Keratinocyte (primary cell): ENCODE measurements around the gene SPATA6L. TPM values are rescaled to one million over a fixed set of nuclear protein-coding genes. Genes with fewer than 3 reads are reported as not detected.
A peak's percentile ranks its signal among the peaks of the same experiment; 100 is the strongest.

Source experiments
- DNase-seq: peaks from one replicate; pipeline ENCODE4 v3.0.0-alpha.2; 2011; ENCODE audit warnings: low read depth, missing footprints, low spot score
- FAIRE-seq: peaks from 2 replicates; lab custom pipeline; 2011; peaks lifted over from hg19 to GRCh38; lab: Jason Lieb, UNC
- H2AFZ ChIP-seq: 2 replicates; pipeline ENCODE4 v1.6.0; 2012; ENCODE audit warnings: low read length, control low read depth, inconsistent platforms; ENCODE audit not compliant: control insufficient read depth
- H3K27ac ChIP-seq: 2 replicates; pipeline ENCODE4 v1.5.1; 2011; ENCODE audit warnings: low read length; ENCODE audit not compliant: control insufficient read depth, insufficient read depth
- H3K27me3 ChIP-seq: 3 replicates; pipeline ENCODE4 v1.6.0; 2011; ENCODE audit warnings: low read length; ENCODE audit not compliant: control insufficient read depth, insufficient read depth; ENCODE audit errors: extremely low read depth
- H3K36me3 ChIP-seq, 2 experiments: 2 replicates in 1 of 2; 3 replicates in 1 of 2; pipeline ENCODE4 v1.5.1; 2011; ENCODE audit warnings: low read length in 2 of 2, mild to moderate bottlenecking in 1 of 2; ENCODE audit not compliant: control insufficient read depth in 2 of 2, insufficient read depth in 2 of 2; ENCODE audit errors: extremely low read depth in 1 of 2
- H3K4me1 ChIP-seq: 3 replicates; pipeline ENCODE4 v1.5.1; 2011; ENCODE audit warnings: low read length; ENCODE audit not compliant: control insufficient read depth, insufficient read depth; ENCODE audit errors: extremely low read depth
- H3K4me2 ChIP-seq: 3 replicates; pipeline ENCODE4 v1.6.0; 2011; ENCODE audit warnings: low read depth, low read length; ENCODE audit not compliant: control insufficient read depth, insufficient read depth; ENCODE audit errors: extremely low read depth
- H3K4me3 ChIP-seq, 3 experiments: fragments of 200-600 bp in 1 of 3; sonication (generic) in 1 of 3; 2 replicates in 2 of 3; 3 replicates in 1 of 3; pipeline ENCODE4 v1.5.1; 2011 to 2016; ENCODE audit warnings: low read length in 3 of 3, mild to moderate bottlenecking in 3 of 3, control low read depth in 2 of 3, inconsistent platforms in 1 of 3, low read depth in 1 of 3, mixed read lengths in 1 of 3, mixed run types in 1 of 3, moderate library complexity in 1 of 3; ENCODE audit not compliant: control insufficient read depth in 2 of 3, insufficient read depth in 2 of 3; ENCODE audit errors: extremely low read depth in 1 of 3
- H3K79me2 ChIP-seq: 2 replicates; pipeline ENCODE4 v1.6.0; 2012; ENCODE audit warnings: low read length; ENCODE audit not compliant: control insufficient read depth, insufficient read depth
- H3K9ac ChIP-seq: 3 replicates; pipeline ENCODE4 v1.6.0; 2011; ENCODE audit warnings: low read length; ENCODE audit not compliant: control insufficient read depth, insufficient read depth; ENCODE audit errors: extremely low read depth
- H3K9me1 ChIP-seq: 3 replicates; pipeline ENCODE4 v1.6.0; 2011; ENCODE audit warnings: low read length; ENCODE audit not compliant: control insufficient read depth, insufficient read depth; ENCODE audit errors: extremely low read depth
- H3K9me3 ChIP-seq: 2 replicates; pipeline ENCODE4 v1.5.1; 2012; ENCODE audit warnings: low read depth, low read length; ENCODE audit not compliant: control insufficient read depth
- H4K20me1 ChIP-seq: 3 replicates; pipeline ENCODE4 v1.6.0; 2011; ENCODE audit warnings: low read length; ENCODE audit not compliant: control insufficient read depth, insufficient read depth; ENCODE audit errors: extremely low read depth
- EZH2 ChIP-seq: IDR thresholded peaks from one replicate; pipeline ENCODE4 v1.6.1; 2012; ENCODE audit warnings: inconsistent platforms, mild to moderate bottlenecking, low read length, moderate library complexity
- dilution Hi-C: fragments of 300-500 bp; cut with MboI; formaldehyde crosslinking; loops from one replicate; pipeline ENCODE4 v1.7.0; 2020; ENCODE audit warnings: low sequenced_read_pairs; ENCODE audit not compliant: extremely low pct_ligation_motif_present
- polyA plus RNA-seq, 5 experiments: library from polyadenylated mRNA; depleted of rRNA in 3 of 5; stranded (reverse) in 3 of 5; stranded (forward) in 1 of 5; unstranded in 1 of 5; fragments of >200 nt; gene quantifications; 1 replicate in 1 of 5; 2 replicates in 3 of 5; 3 replicates in 1 of 5; pipeline versions ENCODE4 v1.2.1 to v1.2.3, GENCODE V29; 2011 to 2012; ENCODE audit warnings: missing spikeins in 2 of 5, low read depth in 1 of 5, low replicate concordance in 1 of 5
- TF ChIP-seq, protein P1 (sequence below), 3 experiments: IDR thresholded peaks in 1 of 3; conservative IDR thresholded peaks in 1 of 3; optimal IDR thresholded peaks in 1 of 3; 2 replicates in 2 of 3; 3 replicates in 1 of 3; pipeline versions ENCODE3 to v1.5.1; 2011; ENCODE audit warnings: low read length in 3 of 3, mild to moderate bottlenecking in 3 of 3, moderate library complexity in 2 of 3, control low read depth in 1 of 3, inconsistent platforms in 1 of 3; ENCODE audit not compliant: insufficient read depth in 2 of 3; ENCODE audit errors: extremely low read depth in 1 of 3

SPATA6L gene
- polyA plus RNA-seq, 1 donor (not counting 4 experiments of a cell fraction or from before 2014, with no cell fraction given) = 0.92 TPM

DNA sequence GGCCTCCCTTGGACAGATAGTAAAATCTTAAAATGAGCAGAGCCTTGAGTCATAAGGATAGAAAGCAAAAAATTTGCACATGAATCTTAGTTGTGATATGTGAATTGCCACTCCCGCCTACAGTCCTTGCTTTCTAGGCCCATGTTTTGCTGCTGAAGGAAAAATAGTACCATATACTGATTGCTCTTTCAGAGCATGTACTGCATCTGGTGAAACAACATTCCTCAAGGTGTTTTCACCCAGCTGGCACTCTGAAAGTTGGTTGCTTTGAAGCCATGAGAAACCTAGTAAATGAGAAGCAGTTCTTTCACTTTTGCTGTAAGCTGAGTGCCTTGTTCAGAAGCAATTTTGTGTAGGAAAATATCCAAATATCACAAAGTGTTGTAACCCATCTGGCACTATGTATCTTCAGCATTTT is 23.4 kb upstream of the SPATA6L start:
- H3K4me1 ChIP-seq = peaks cover 3% of the 10 kb centered on the region
- no peak overlapping the region for H3K9ac ChIP-seq
- no peaks in the 10 kb centered on the region for H4K20me1 ChIP-seq
- no peaks in the 10 kb centered on the region for H3K27me3 ChIP-seq
- H3K27ac ChIP-seq = no peak overlapping the region
- DNase-seq (no peak), FAIRE-seq (peak; percentile 59)
- H3K9me3 ChIP-seq = no peaks in the 10 kb centered on the region
- H3K9me1 ChIP-seq = no peaks in the 10 kb centered on the region
- H3K36me3 ChIP-seq = peaks cover 6 to 11% of the 10 kb centered on the region in 2 experiments
- H3K4me3 ChIP-seq = no peak overlapping the region
- peaks cover 18% of the 10 kb centered on the region for H3K79me2 ChIP-seq
- no peak overlapping the region for H3K4me2 ChIP-seq
- no peak overlapping the region for H2AFZ ChIP-seq
- TF ChIP-seq, protein P1, sequence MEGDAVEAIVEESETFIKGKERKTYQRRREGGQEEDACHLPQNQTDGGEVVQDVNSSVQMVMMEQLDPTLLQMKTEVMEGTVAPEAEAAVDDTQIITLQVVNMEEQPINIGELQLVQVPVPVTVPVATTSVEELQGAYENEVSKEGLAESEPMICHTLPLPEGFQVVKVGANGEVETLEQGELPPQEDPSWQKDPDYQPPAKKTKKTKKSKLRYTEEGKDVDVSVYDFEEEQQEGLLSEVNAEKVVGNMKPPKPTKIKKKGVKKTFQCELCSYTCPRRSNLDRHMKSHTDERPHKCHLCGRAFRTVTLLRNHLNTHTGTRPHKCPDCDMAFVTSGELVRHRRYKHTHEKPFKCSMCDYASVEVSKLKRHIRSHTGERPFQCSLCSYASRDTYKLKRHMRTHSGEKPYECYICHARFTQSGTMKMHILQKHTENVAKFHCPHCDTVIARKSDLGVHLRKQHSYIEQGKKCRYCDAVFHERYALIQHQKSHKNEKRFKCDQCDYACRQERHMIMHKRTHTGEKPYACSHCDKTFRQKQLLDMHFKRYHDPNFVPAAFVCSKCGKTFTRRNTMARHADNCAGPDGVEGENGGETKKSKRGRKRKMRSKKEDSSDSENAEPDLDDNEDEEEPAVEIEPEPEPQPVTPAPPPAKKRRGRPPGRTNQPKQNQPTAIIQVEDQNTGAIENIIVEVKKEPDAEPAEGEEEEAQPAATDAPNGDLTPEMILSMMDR (optimal IDR thresholded peaks at IDR 0.05 in 1 of 3, IDR thresholded peaks at IDR 0.05 in 1 of 3, conservative IDR thresholded peaks at IDR 0.05 in 1 of 3; ENCODE audit: extremely low read depth in 1 of 3, insufficient read depth in 2 of 3, low read length in 3 of 3) = no peak
- no peak for TF ChIP-seq EZH2
- dilution Hi-C loops = no loop called here

DNA sequence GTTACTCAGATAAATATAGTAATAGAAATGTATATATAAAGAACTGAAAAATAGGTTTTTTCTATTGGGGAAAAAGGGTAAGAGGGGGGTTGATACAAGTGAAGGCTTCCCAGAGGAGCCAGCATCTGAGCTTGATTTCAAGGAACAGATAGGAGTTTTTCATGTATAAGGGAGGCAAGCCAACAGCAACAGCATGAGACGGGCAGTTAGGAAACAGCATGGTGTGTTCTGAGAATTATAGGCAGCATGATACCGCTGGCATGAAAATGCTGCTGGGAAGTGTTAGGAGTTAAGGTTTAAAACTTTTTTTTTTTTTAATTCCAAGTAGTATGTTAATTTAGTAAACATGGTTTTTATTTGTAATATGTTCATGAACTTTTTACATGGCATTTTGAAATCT is 22.7 kb upstream of the SPATA6L start:
- H3K9me1 ChIP-seq = no peaks in the 10 kb centered on the region
- no peak overlapping the region for H3K4me2 ChIP-seq
- H3K27ac ChIP-seq = no peak overlapping the region
- H3K27me3 ChIP-seq = no peaks in the 10 kb centered on the region
- H3K4me3 ChIP-seq = no peak overlapping the region
- TF ChIP-seq, protein P1 (optimal IDR thresholded peaks at IDR 0.05 in 1 of 3, IDR thresholded peaks at IDR 0.05 in 1 of 3, conservative IDR thresholded peaks at IDR 0.05 in 1 of 3; ENCODE audit: extremely low read depth in 1 of 3, insufficient read depth in 2 of 3, low read length in 3 of 3) = no peak
- TF ChIP-seq EZH2 = no peak
- no peaks in the 10 kb centered on the region for H4K20me1 ChIP-seq
- FAIRE-seq (no peak), DNase-seq (no peak)
- H3K36me3 ChIP-seq = peaks cover 4 to 10% of the 10 kb centered on the region in 2 experiments
- dilution Hi-C loops = no loop called here
- no peak overlapping the region for H3K9ac ChIP-seq
- H3K79me2 ChIP-seq = peaks cover 18% of the 10 kb centered on the region
- no peak overlapping the region for H2AFZ ChIP-seq
- H3K4me1 ChIP-seq = peaks cover 3% of the 10 kb centered on the region
- no peaks in the 10 kb centered on the region for H3K9me3 ChIP-seq
